HG03159 (cell line): ENCODE results near the gene RALBP1.

Source experiments
- ATAC-seq: cut with Tn5 transposase; IDR thresholded peaks from one replicate; pipeline ENCODE4 v1.9.1; 2021; ENCODE audit warnings: mild to moderate bottlenecking, moderate library complexity; ENCODE audit not compliant: unreplicated experiment

The RALBP1 gene

DNA sequence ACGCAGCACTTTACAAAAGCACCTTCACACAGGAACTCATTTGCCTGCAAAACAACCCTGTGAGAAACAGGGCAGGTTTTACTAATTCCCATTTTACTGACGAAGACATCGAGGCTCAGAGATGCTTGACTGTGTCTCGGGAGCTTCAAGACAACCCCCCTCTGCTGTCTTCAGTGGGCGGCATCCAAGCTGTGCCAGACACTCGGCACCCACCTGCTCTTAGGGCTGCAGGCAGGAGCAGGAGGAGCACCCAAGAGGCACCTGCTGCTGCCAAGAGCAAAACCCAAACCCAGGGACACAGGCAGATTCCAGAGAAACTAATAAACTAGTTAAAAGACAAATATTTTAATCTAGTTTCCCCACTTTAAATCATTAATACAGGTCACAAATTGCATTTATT, 71.2 kb downstream of the RALBP1 start:
- no peak for ATAC-seq

- ATAC-seq, result no peak
Observed at GRCh38 chr18:9547782-9548181, 72.5 kb downstream of the RALBP1 start.

- ATAC-seq, result no peak
Observed at GRCh38 chr18:9549405-9549804, 74.1 kb downstream of the RALBP1 start.

DNA sequence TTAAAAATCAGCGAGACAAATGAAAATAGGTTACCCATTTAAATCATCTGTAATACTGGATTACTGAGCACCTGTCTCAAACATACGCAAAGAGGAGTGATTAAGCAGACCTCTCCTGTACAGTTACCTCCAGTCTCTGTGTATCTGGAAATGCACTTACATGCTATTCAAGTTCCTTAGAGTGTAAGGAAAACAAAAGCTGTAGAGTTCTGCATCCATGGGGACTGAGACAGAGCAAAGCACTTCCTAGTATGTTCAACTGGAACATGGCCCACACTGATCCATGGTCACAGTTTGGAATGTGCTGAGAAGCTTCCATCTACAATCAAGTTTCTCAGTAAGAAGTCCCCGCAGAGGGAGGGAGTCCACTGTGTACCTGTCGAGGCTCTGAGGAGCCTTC, 75.1 kb downstream of the RALBP1 start:
- ATAC-seq, result no peak

DNA sequence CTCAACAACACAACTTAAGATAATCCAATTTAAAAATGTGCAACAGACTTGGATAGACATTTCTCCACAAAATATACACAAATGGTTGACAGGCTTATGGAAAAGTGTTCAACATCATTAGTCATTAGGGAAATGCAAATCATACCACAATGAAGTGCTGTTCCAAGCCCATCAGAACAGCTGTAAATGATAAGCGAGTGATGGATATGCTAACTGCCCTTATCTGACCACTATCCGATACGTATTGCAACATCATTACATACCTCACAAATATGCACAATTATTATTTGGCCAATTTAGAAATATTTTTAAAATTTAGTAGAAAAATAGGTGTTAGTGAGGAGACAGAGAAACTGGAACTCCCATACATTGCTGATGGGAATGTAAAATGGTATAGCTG, 76.9 kb downstream of the RALBP1 start:
- no peak for ATAC-seq

- ATAC-seq, result no peak
Observed at GRCh38 chr18:9552616-9553015, 77.3 kb downstream of the RALBP1 start.

- no peak for ATAC-seq
Observed at GRCh38 chr18:9557250-9557943, 82.1 kb downstream of the RALBP1 start.

GRCh38 chr18:9558387-9559064, 83.2 kb downstream of the RALBP1 start:
- no peak for ATAC-seq

DNA sequence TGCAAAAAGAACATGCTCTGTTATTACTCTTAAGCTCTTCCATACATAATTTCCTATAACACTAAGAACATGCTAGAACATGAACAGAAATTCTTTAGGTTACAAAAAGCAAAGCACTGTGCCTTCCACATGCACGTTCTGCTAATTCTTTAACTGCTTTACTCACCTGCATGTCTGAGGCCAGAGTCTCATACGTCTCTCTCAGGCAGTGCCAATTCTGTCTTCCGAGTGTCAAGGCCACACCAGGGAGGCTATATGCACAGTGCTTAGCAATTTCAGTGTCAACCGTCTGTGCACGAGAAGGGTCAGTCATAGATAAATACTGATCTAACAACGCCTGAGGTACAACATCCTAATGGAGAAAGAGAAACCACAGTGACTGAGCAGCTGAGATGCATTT, 83.9 kb downstream of the RALBP1 start:
- ATAC-seq, result no peak

GRCh38 chr18:9561759-9562158, 86.4 kb downstream of the RALBP1 start:
- no peak for ATAC-seq

DNA sequence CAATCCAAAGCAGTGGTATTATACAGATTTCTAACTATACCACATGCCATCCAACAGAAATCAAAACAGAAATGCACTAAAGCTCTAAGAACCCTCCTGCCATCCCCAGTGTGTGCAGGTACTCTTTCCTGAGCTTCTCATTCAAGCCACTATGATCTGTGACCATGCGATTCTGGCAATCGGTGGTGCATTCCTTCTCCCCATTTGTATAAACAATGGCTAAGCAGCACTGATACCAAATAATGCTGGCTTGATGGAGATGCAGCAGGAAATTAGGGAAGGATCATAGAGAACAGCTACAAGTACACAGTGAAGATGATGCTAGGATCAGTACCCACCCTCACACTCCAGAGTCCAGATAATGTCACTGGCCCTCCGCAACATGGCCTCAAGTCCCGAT, 87.3 kb downstream of the RALBP1 start:
- ATAC-seq, result no peak

- ATAC-seq, result no peak
Observed at GRCh38 chr18:9563331-9563730, 88.0 kb downstream of the RALBP1 start.

- no peak for ATAC-seq
Observed at GRCh38 chr18:9565407-9565806, 90.1 kb downstream of the RALBP1 start.

GRCh38 chr18:9568186-9568585, 92.9 kb downstream of the RALBP1 start:
- no peak for ATAC-seq

DNA sequence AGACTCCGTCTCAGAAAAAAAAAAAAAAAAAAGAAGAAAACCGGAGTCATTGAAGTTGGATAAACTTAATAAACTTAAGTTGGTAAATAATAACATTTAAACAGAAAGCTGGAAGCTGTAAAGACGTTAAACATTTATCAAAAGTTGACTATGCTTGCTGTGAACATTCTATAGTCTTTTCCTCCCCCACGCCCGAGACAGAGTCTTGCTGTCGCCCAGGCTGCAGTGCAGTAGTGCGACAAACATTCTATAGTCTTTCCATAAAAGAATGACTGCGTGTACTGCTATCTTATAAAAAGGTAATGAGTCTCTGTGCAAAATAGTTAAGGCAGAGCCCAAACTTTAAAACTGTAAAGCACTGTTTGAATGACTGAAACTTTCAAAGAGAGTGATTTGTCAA, 93.9 kb downstream of the RALBP1 start:
- no peak for ATAC-seq

DNA sequence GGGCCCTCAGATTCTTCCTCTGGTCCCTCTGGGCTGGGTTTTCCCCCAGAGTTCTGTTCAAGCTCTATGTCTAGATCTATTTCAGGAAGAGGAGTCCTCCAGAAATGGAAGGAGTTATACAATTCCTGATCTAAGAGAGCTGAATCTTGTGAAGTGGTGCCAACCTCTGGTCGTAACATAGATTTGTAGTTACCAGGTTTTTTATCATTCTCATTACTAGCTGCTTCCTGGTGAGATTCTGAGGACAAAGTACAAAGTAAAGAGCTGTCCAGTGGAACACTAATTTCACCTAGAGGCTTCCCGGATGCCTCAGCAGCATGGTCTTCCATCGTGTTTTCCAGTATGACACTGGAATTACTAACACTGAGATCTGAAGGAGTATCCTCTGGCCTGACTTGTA, 94.9 kb downstream of the RALBP1 start:
- ATAC-seq, result no peak

DNA sequence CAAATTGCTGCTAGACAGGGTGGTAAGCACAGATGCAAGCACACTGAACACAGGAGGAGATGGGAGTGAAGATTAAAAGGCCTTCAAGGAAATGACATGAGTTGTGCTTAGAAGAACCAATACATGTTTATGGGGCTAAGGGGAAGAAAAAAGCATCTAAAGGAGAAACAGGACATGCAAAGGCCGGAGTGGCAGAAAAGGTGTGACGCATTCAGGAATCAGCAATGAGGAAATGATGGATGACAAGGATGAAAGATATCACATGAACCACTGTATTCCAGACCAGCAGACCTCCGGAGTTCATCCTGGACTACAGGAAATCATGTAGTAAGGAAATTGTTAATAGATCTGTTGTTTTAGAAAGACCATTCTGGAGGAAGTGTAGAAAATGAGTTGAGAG, 96.2 kb downstream of the RALBP1 start:
- ATAC-seq, result no peak

DNA sequence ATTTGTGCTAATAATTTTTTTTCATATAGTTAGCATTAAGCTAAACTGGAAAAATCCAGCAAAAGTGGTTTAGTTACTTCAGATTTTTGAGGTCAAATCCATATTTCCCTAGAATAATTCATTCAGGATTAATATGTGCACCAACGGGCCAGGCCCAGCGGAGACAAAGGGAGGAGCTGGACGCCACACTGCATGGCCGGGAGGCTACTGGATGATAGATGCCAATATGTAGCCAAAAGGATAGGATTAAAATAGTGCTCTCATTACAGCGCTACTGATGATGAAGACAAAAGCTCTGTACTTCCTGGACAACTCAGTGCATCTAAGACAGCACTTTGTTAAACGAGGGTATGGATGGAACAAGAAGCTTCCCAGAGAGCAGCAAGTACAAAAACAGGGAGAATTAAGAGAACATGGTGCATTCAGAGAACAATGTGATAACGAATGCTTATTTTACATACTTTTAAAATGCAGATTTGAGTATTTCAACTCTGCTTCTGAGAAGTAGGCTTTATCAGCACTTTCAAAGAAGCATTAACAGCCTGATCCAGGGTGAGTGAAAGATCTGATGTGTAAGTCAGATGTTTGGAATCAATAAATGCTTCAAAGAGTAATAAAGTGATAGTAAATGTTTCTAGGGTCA, 99.3 kb downstream of the RALBP1 start:
- ATAC-seq, result no peak

DNA sequence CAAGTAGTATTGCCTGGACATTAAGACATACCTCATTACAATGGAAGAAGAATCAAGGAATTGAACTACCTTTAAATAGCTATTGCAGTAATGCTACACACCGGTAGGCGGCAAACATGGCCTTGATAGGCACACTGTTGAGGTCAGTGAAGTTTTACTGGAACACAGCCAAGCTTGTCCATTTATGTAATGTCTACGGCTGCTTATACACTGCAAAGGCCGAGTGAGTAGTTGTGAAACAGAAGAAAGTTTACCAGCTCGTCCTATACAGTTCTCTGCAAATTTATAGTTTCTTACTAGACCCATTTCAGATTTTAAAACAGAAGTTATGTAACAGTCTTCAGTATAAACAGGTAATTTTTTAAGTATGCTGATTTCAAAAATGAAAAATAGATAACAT, 100.2 kb downstream of the RALBP1 start:
- peak; percentile 65 for ATAC-seq

DNA sequence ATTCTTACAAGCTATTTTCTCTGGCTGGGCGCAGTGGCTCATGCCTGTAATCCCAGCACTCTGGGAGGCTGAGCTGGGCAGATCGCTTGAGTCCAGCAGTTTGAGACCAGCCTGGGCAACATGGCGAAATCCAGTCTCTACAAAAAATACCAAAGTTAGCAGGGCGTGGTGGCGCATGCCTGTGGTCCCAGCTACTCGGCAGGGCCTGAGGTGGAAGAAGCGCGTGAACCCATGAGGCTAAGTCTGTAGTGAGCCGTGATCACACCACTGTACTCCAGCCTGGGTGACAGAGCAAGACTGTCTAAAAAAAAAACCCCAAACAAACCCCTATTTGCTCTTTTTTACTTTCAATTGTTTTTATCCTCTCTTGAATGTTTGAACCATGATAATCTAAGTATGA, 102.0 kb downstream of the RALBP1 start:
- ATAC-seq, result no peak

DNA sequence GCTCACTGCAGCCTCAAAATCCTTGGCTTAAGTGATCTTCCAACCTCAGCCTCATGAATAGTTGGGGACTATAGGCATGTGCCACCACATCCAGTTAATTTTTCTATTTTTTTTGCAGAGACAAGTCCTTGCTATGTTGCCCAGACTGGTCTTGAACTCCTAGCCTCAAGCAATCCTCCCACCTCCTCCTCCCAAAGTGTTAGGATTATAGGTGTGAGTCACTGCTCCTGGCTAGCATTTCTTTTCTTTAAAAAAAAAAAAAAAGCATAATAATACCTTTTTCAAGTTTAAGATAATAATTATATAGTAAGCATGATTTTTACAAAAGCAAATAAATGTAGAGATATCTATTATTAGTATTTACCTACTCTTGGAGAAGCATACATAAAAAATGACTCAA, 103.0 kb downstream of the RALBP1 start:
- no peak for ATAC-seq

DNA sequence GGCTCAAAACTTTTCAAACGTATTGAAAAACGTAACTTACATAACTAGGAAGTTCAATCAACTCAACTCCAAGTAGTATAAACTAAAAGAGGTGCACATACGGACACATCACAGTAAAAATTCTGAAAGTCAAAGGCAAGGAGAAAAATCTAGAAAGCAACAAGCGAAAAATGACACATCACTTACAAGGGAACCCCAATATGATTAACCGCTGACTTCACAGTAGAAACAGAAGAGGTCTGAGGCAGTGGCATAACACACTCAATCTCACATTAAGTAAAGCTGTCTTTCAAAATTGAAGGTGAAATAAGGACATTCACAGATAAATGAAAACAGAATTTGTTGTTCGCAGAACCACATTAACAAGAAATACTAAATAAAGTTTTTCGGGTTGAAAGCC, 106.4 kb downstream of the RALBP1 start:
- no peak for ATAC-seq
